Esophagus squamous epithelium (tissue), 5 donors: ENCODE results near the gene EEF1G. TPM values are rescaled to one million over a fixed set of nuclear protein-coding genes. Genes with fewer than 3 reads are reported as not detected.

Experiments
- DNase-seq: peaks from one replicate; lab custom pipeline; 2025; lab: John Stamatoyannopoulos, UW
- H3K27ac ChIP-seq, 4 donors: fragments of 200-600 bp; sonication (generic); one replicate each; pipeline ENCODE4 v1.5.1; 2016 to 2019; ENCODE audit warnings: mild to moderate bottlenecking in 1 of 4
- H3K27me3 ChIP-seq, 4 donors: fragments of 200-600 bp; sonication (generic); 1 replicate in 3 of 4; 2 replicates in 1 of 4; pipeline versions ENCODE4 v1.5.1 to v1.6.0; 2017 to 2021; ENCODE audit warnings: antibody characterized with exemption in 1 of 4
- H3K36me3 ChIP-seq, 3 donors: fragments of 200-600 bp; sonication (generic); one replicate each; pipeline ENCODE4 v1.5.1; 2016 to 2019
- H3K4me1 ChIP-seq, 3 donors: fragments of 200-600 bp; sonication (generic); one replicate each; pipeline ENCODE4 v1.5.1; 2017 to 2019
- H3K4me3 ChIP-seq, 4 donors: fragments of 200-600 bp; sonication (generic); 1 replicate in 3 of 4; 2 replicates in 1 of 4; pipeline ENCODE4 v1.5.1; 2016 to 2019; ENCODE audit warnings: mild to moderate bottlenecking in 2 of 4, moderate library complexity in 1 of 4
- H3K9me3 ChIP-seq, 3 donors: fragments of 200-600 bp; sonication (generic); one replicate each; pipeline ENCODE4 v1.5.1; 2016 to 2019
- CTCF ChIP-seq, 6 experiments: fragments of 450-650 bp in 4 of 6; fragments of 200-600 bp in 2 of 6; sonication (generic) in 2 of 6; IDR thresholded peaks; one replicate each; pipeline ENCODE4 v1.5.1; 2016 to 2019; ENCODE audit warnings: antibody characterized with exemption in 6 of 6, mild to moderate bottlenecking in 4 of 6, moderate library complexity in 4 of 6
- POLR2A ChIP-seq, 4 donors: fragments of 450-650 bp; IDR thresholded peaks; one replicate each; pipeline ENCODE4 v1.6.1; 2017; ENCODE audit warnings: antibody characterized with exemption in 4 of 4, mild to moderate bottlenecking in 4 of 4, moderate library complexity in 3 of 4
- WGBS, 2 donors: methylation state at CpG; one replicate each; pipeline ENCODE4 v1.1.5; 2018; 5-methylcytosine and 5-hydroxymethylcytosine counted together
- intact Hi-C: fragments of 100-400 bp; cut with DNase I; formaldehyde crosslinking; loops from one replicate; pipeline ENCODE4 v1.15.0; 2022
- total RNA-seq, 4 donors: library from RNA; depleted of rRNA; stranded (reverse); fragments of >200 nt; gene quantifications; one replicate each; pipeline ENCODE4 v1.1.0, GENCODE V29; 2016
- donor health status: DM: yes; HTN: yes; CAD: no.

EEF1G gene
- total RNA-seq, 4 donors from 2014 or later: 1,144 to 2,095 (median 1,685) TPM

GRCh38 chr11:62603072-62603408, 29.3 kb upstream of the EEF1G start:
- H3K9me3 ChIP-seq: no peaks in the 10 kb centered on the region
- H3K27ac ChIP-seq: peak overlapping the region; percentile 95 to 99 (median 98)
- TF ChIP-seq CTCF (IDR thresholded peaks at IDR 0.05): no peak
- no peak for TF ChIP-seq POLR2A (IDR thresholded peaks at IDR 0.05)
- no peak for DNase-seq
- intact Hi-C loops: no loop called here
- H3K4me1 ChIP-seq: peaks cover 27 to 87% (median 33%) of the 10 kb centered on the region in 3 donors
- peak overlapping the region; percentile 89 to 99 (median 94) for H3K4me3 ChIP-seq
- WGBS, 2 donors: 44% methylated on average over 9 of the region's 13 CpGs; no CpG with 5 or more reads in 1 of the 2 donors
- peaks cover 9 to 54% (median 10%) of the 10 kb centered on the region in 3 donors for H3K36me3 ChIP-seq
- H3K27me3 ChIP-seq: no peaks in the 10 kb centered on the region

- TF ChIP-seq POLR2A (IDR thresholded peaks at IDR 0.05): peak in 1 of 4 donors; percentile 27
- peak in 2 of 6 experiments; percentile 6 to 15 for TF ChIP-seq CTCF (IDR thresholded peaks at IDR 0.05)
- intact Hi-C loops: no loop called here
- H3K4me1 ChIP-seq: peaks cover 27 to 87% (median 33%) of the 10 kb centered on the region in 3 donors
- no peaks in the 10 kb centered on the region for H3K9me3 ChIP-seq
- H3K27me3 ChIP-seq: no peaks in the 10 kb centered on the region
- H3K36me3 ChIP-seq: peaks cover 16 to 54% (median 16%) of the 10 kb centered on the region in 3 donors
- H3K27ac ChIP-seq: peak overlapping the region; percentile 95 to 99 (median 98)
- H3K4me3 ChIP-seq: peak overlapping the region; percentile 89 to 99 (median 94)
- no peak for DNase-seq
- 38 to 61% methylated on average over 7 to 40 of the region's 96 CpGs for WGBS, 2 donors
Measured at GRCh38 chr11:62602141-62603071, 28.7 kb upstream of the EEF1G start.

- peak within 1 kb of the TSS; percentile 95 to 99 (median 98) for H3K27ac ChIP-seq
- 0 to 3% methylated on average over 2 to 7 of the region's 83 CpGs for WGBS, 2 donors
Measured at GRCh38 chr11:62601372-62602140, 27.9 kb upstream of the EEF1G start, which contains the start of gene MTA2. TSS of gene MTA2 (minus strand) at chr11:62601865. CDS start at chr11:62601450, 415 bp downstream.

GRCh38 chr11:62601122-62601371, 27.4 kb upstream of the EEF1G start:
- intact Hi-C loops: no loop called here
- H3K27ac ChIP-seq: peak overlapping the region; percentile 95 to 99 (median 98)
- peak overlapping the region; percentile 89 to 99 (median 94) for H3K4me3 ChIP-seq
- H3K4me1 ChIP-seq: peaks cover 27 to 79% (median 33%) of the 10 kb centered on the region in 3 donors
- no peak for DNase-seq
- 1% methylated on average over 24 of the region's 30 CpGs; no CpG with 5 or more reads in 1 of the 2 donors for WGBS, 2 donors
- no peaks in the 10 kb centered on the region for H3K27me3 ChIP-seq
- H3K36me3 ChIP-seq: peaks cover 19 to 54% (median 29%) of the 10 kb centered on the region in 3 donors
- H3K9me3 ChIP-seq: no peaks in the 10 kb centered on the region
- TF ChIP-seq POLR2A (IDR thresholded peaks at IDR 0.05) (no peak), CTCF (IDR thresholded peaks at IDR 0.05) (no peak)

More at GRCh38 chr11:62601372-62602140, 27.9 kb upstream of the EEF1G start, which contains the start of gene MTA2:
- Histone ChIP-seq H3K36me3 (peaks cover 19 to 54% (median 24%) of the 10 kb centered on the region in 3 donors), H3K4me1 (peaks cover 27 to 82% (median 33%) of the 10 kb centered on the region in 3 donors), H3K27me3 (no peaks in the 10 kb centered on the region), H3K4me3 (peak within 1 kb of the TSS; percentile 89 to 99 (median 94)), H3K9me3 (no peaks in the 10 kb centered on the region)
- peak; percentile 92 for DNase-seq
- TF ChIP-seq CTCF (IDR thresholded peaks at IDR 0.05) (peak in 1 of 6 experiments; percentile 23), POLR2A (IDR thresholded peaks at IDR 0.05) (peak in 3 of 4 donors; percentile 53 to 78 (median 60))
- intact Hi-C loops: no loop called here
